Spleen (tissue), 11 donors: ENCODE data around the gene TRIP4. TPM values are rescaled to one million over a fixed set of nuclear protein-coding genes. Genes with fewer than 3 reads are reported as not detected.

Experiments
- DNase-seq: peaks from one replicate; pipeline ENCODE4 v3.0.0-alpha.2; 2020
- H3K27ac ChIP-seq, 8 donors: fragments of 200-600 bp; sonication (generic) in 7 of 8; 1 replicate in 4 of 8; 2 replicates in 4 of 8; pipeline versions ENCODE4 v1.5.0 to v1.8.0; 2016 to 2021; ENCODE audit warnings: inconsistent platforms in 4 of 8, mild to moderate bottlenecking in 4 of 8, moderate library complexity in 1 of 8
- H3K27me3 ChIP-seq, 7 donors: fragments of 200-600 bp; sonication (generic) in 6 of 7; replicated peaks in 1 of 7; 1 replicate in 4 of 7; 2 replicates in 3 of 7; pipeline versions ENCODE4 v1.5.0 to v1.8.0; 2016 to 2021; ENCODE audit warnings: inconsistent platforms in 3 of 7, mild to moderate bottlenecking in 1 of 7
- H3K36me3 ChIP-seq, 6 donors: fragments of 200-600 bp; sonication (generic) in 5 of 6; 1 replicate in 4 of 6; 2 replicates in 2 of 6; pipeline versions ENCODE4 v1.5.0 to v1.8.0; 2016 to 2021; ENCODE audit warnings: inconsistent platforms in 2 of 6
- H3K4me1 ChIP-seq, 6 donors: fragments of 200-600 bp; sonication (generic) in 5 of 6; 1 replicate in 3 of 6; 2 replicates in 3 of 6; pipeline versions ENCODE4 v1.5.0 to v1.8.0; 2016 to 2021; ENCODE audit warnings: inconsistent platforms in 3 of 6
- H3K4me3 ChIP-seq, 8 donors: fragments of 200-600 bp; sonication (generic) in 7 of 8; 1 replicate in 4 of 8; 2 replicates in 4 of 8; pipeline versions ENCODE4 v1.5.0 to v1.8.0; 2016 to 2021; ENCODE audit warnings: inconsistent platforms in 4 of 8, mild to moderate bottlenecking in 4 of 8, moderate library complexity in 2 of 8
- H3K9me3 ChIP-seq, 8 donors: fragments of 200-600 bp; sonication (generic) in 7 of 8; 1 replicate in 4 of 8; 2 replicates in 4 of 8; pipeline versions ENCODE4 v1.5.0 to v1.8.0; 2016 to 2021; ENCODE audit warnings: inconsistent platforms in 4 of 8
- CTCF ChIP-seq, 11 experiments: fragments of 200-600 bp in 7 of 11; fragments of 450-650 bp in 4 of 11; sonication (generic) in 4 of 11; IDR thresholded peaks in 8 of 11; conservative IDR thresholded peaks in 3 of 11; 1 replicate in 7 of 11; 2 replicates in 4 of 11; pipeline versions ENCODE4 v1.4.0 to v1.8.0; 2016 to 2021; ENCODE audit warnings: antibody characterized with exemption in 11 of 11, inconsistent platforms in 4 of 11, mild to moderate bottlenecking in 1 of 11
- POLR2A ChIP-seq, 3 donors: fragments of 450-650 bp; IDR thresholded peaks; one replicate each; pipeline ENCODE4 v1.5.1; 2017; ENCODE audit warnings: antibody characterized with exemption in 3 of 3, mild to moderate bottlenecking in 1 of 3
- POLR2AphosphoS5 ChIP-seq, 3 donors: sonication (generic); formaldehyde crosslinking; IDR thresholded peaks; one replicate each; pipeline ENCODE4 v1.5.1; 2017; ENCODE audit warnings: antibody characterized with exemption in 3 of 3
- WGBS, 5 donors: extraction: QIAGEN DNeasy Blood & Tissue Kit in 3 of 5; methylation state at CpG; one replicate each; pipeline versions ENCODE4 v1.1.5 to v1.1.7; 2013 to 2018; 5-methylcytosine and 5-hydroxymethylcytosine counted together
- intact Hi-C: fragments of 100-400 bp; cut with DNase I; formaldehyde crosslinking; loops from one replicate; pipeline ENCODE4 v1.15.0; 2023; ENCODE audit warnings: low total_unique reads
- polyA plus RNA-seq, 3 donors: library from polyadenylated mRNA; stranded (reverse); fragments of 200-250 nt; gene quantifications; one replicate each; pipeline ENCODE4 v1.2.1, GENCODE V29; 2013
- total RNA-seq, 7 donors: library from RNA; depleted of rRNA in 3 of 7; stranded (reverse); fragments of >200 nt in 3 of 7; fragmentation: NEBNext Ultra II Directional in 4 of 7; extraction: Animal tissue kit (Norgen Biotek cat#: 25700) in 4 of 7; gene quantifications; one replicate each; pipeline versions ENCODE4 v1.1.0 to v1.2.1, GENCODE V29; 2016 to 2021
- donor health status: healthy with polysubstance abuse.
- donor health status: DM: no; HTN: no; CAD: no; lungs with moderate emphysema.
- donor health status: DM: no; HTN: no; CAD: no.
- donor health status: Bipolar disorder and iron deficiency.
- donor health status: healthy.
- donor health status: DM: no; HTN: no; CAD: no.
- donor health status: DM: yes; HTN: yes; CAD: no.

TRIP4 gene
- total and polyA plus RNA-seq, 10 donors: 17.3 to 31.9 (median 22.8) TPM

GRCh38 chr15:64398575-64398974 lies 10.9 kb downstream of the TRIP4 start:
- Histone ChIP-seq H3K27ac (no peak overlapping the region), H3K4me1 (no peaks in the 10 kb centered on the region), H3K4me3 (no peak overlapping the region), H3K27me3 (no peaks in the 10 kb centered on the region), H3K36me3 (peaks cover 4 to 100% (median 94%) of the 10 kb centered on the region in 6 donors), H3K9me3 (no peaks in the 10 kb centered on the region)
- WGBS, 5 donors: 90 to 100% (median 93%) methylated on average over 1 to 2 of the region's 2 CpGs
- intact Hi-C loops: no loop called here
- no peak for DNase-seq
- no peak for TF ChIP-seq POLR2A (IDR thresholded peaks at IDR 0.05)
- no peak for TF ChIP-seq POLR2AphosphoS5 (IDR thresholded peaks at IDR 0.05)
- TF ChIP-seq CTCF (IDR thresholded peaks at IDR 0.05 in 8 of 11, conservative IDR thresholded peaks at IDR 0.05 in 3 of 11): no peak

GRCh38 chr15:64400583-64400982 lies 12.9 kb downstream of the TRIP4 start:
- 92 to 95% (median 94%) methylated on average over 2 of the region's 2 CpGs for WGBS, 5 donors
- no peaks in the 10 kb centered on the region for H3K4me1 ChIP-seq
- peaks cover 4 to 100% (median 93%) of the 10 kb centered on the region in 6 donors for H3K36me3 ChIP-seq
- no peak overlapping the region for H3K4me3 ChIP-seq
- intact Hi-C loops: no loop called here
- DNase-seq: no peak
- H3K9me3 ChIP-seq: no peaks in the 10 kb centered on the region
- no peaks in the 10 kb centered on the region for H3K27me3 ChIP-seq
- no peak overlapping the region for H3K27ac ChIP-seq
- TF ChIP-seq POLR2AphosphoS5 (IDR thresholded peaks at IDR 0.05) (no peak), CTCF (IDR thresholded peaks at IDR 0.05 in 8 of 11, conservative IDR thresholded peaks at IDR 0.05 in 3 of 11) (no peak), POLR2A (IDR thresholded peaks at IDR 0.05) (no peak)

GRCh38 chr15:64412216-64412615 lies 24.6 kb downstream of the TRIP4 start:
- TF ChIP-seq POLR2AphosphoS5 (IDR thresholded peaks at IDR 0.05): no peak
- no peak for TF ChIP-seq POLR2A (IDR thresholded peaks at IDR 0.05)
- no peak for TF ChIP-seq CTCF (IDR thresholded peaks at IDR 0.05 in 8 of 11, conservative IDR thresholded peaks at IDR 0.05 in 3 of 11)
- no peak for DNase-seq
- H3K4me1 ChIP-seq: no peaks in the 10 kb centered on the region
- 84 to 93% (median 88%) methylated on average over 2 of the region's 2 CpGs for WGBS, 5 donors
- H3K27me3 ChIP-seq: no peaks in the 10 kb centered on the region
- intact Hi-C loops: no loop called here
- H3K27ac ChIP-seq: no peak overlapping the region
- H3K9me3 ChIP-seq: no peaks in the 10 kb centered on the region
- H3K36me3 ChIP-seq: peaks cover 2 to 98% (median 79%) of the 10 kb centered on the region in 6 donors
- H3K4me3 ChIP-seq: no peak overlapping the region

- Histone ChIP-seq H3K9me3 (no peaks in the 10 kb centered on the region), H3K36me3 (peaks cover 2 to 100% (median 79%) of the 10 kb centered on the region in 6 donors), H3K4me3 (no peak overlapping the region), H3K27me3 (no peaks in the 10 kb centered on the region), H3K4me1 (peaks cover 0 to 17% (median 6%) of the 10 kb centered on the region in 6 donors), H3K27ac (no peak overlapping the region)
- TF ChIP-seq POLR2A (IDR thresholded peaks at IDR 0.05) (no peak), POLR2AphosphoS5 (IDR thresholded peaks at IDR 0.05) (no peak), CTCF (IDR thresholded peaks at IDR 0.05 in 8 of 11, conservative IDR thresholded peaks at IDR 0.05 in 3 of 11) (no peak)
- intact Hi-C loops: loop anchor here (10.0 kb wide), 1 partner anchor 232 kb away; no protein-coding TSS in a partner anchor
- WGBS, 5 donors: 94 to 97% (median 97%) methylated on average over 2 of the region's 2 CpGs
- DNase-seq: no peak
Observed at GRCh38 chr15:64422697-64423096, 35.1 kb downstream of the TRIP4 start.
